GM19468 (cell line): Measurements from ENCODE around the gene ZNF407.

Experiments used
- ATAC-seq: cut with Tn5 transposase; IDR thresholded peaks from one replicate; pipeline ENCODE4 v1.9.1; 2021; ENCODE audit warnings: mild to moderate bottlenecking, moderate library complexity, moderate number of reproducible peaks; ENCODE audit not compliant: unreplicated experiment; ENCODE audit errors: extremely low read depth

ZNF407 gene

GRCh38 chr18:74980669-74981068 is 383.0 kb downstream of the ZNF407 start:
- no peak for ATAC-seq

- no peak for ATAC-seq
Measured at GRCh38 chr18:74981476-74981875, 383.8 kb downstream of the ZNF407 start.

DNA sequence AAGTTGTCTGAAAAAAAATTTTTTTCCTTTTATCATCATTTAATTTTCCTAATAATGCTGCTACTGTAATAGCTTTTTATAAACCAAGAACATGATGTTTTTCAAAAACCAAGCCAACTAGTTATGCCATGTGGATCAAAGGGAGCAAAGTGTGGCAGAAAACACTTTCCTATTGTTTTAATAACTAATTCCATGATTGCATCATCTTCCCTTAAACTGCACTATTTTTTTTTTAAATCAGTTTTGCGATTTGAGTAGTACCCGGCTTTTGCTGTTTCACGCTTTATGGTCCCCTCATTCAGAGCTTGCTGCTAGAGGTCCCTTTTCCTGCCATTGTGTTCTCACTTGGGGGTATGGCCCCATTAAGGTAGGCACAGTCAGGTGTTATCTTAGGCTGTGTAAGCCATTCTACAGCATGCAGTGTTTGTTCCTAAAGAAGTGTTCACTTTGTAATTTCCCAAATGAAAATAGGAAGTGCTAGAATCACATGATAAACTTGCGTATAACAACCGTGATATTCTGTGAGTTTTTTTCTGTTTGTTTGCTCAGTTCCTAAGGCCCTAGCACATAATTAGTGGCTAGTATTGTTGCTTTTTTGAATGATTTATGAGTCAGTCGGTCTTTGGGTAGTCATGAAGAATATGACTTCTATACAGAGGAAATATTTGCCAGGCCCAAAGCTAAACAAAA is 385.4 kb downstream of the ZNF407 start:
- ATAC-seq: no peak

GRCh38 chr18:74989134-74989533 is 391.5 kb downstream of the ZNF407 start:
- ATAC-seq: no peak

DNA sequence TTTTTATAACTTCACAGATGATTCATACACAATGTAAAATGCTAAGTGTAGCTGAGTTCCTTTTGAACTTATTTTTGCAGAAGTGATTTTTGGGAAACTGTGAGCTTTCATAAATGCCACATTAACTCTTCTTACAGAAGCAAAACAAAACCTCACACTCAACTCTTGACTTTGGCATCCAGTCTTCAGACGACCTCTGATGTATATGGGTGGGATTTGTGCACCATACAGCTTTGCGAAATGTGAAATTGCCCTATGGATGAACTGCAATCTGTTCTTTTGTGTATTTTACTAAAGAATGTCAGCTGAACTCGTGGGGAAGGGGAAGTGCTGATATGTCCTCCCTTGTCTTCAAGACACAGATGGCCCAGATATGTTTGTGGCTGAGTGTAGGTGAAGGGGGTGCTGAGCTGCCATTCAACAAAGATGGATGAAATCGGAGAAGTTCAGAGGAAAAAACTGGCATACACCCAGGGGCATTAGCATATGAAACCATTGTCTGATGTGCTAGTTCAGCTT is 393.0 kb downstream of the ZNF407 start:
- ATAC-seq: no peak

DNA sequence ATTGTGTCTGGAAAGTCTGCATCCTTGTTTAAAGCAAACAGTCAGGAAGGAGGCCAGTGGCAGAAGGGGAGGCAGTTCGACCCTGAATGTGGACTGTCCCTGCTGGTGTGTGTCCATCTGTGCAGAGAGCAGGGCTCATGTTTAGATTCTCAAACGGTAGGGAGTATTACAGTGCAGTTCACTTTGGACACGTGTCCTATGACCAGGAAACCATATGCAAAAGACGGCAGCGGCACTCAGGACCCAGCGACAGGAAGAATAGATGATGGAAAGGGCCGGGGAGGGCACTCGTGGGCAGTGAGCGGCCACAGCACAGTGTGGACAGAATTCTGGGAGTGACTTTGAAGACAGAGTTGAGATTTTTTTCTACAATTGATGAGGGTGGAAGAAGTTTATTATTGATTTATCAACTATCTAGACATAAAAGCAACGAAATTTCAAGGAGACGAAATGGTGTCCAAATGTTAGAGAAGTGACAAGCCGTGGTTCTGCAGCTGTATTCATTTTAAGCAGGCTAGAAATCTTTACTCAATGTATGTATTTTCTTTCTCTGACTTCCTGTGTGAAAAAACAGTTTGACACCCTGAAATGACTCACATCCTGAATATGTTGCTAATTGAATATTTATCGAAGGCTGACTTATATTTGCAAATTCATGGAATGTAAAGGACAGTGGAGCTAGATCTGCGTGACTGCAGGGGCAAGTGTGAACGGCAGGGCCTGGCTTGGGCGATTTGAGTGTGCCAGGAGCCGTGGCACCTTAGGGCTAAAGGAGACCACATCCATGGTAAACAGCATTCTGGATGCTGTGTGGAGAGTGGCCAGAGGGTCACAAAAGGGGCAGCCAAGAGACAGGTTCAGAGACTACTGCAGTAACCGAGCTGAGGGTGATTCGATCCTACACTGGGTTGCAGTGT is 397.1 kb downstream of the ZNF407 start:
- peak; percentile 78 for ATAC-seq

DNA sequence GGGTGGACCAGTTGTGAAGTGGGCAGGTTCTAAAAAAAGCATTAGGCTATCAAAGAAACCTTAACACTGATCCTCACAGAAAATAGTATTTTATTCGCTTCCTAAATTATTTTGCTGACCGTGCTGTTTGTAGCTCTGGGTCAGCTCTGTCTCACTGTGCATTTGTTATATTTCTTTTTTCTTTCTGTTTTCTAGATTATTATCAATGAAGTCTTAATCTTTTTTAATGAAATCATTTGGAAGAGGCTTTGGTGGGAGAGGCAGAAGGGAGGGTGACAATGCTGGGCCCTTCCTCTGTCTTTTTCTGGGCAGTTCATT is 397.7 kb downstream of the ZNF407 start:
- no peak for ATAC-seq

GRCh38 chr18:74996055-74996454 is 398.4 kb downstream of the ZNF407 start:
- ATAC-seq: no peak

- ATAC-seq: no peak
Measured at GRCh38 chr18:74996996-74997395, 399.3 kb downstream of the ZNF407 start.

GRCh38 chr18:75000920-75001319 is 403.2 kb downstream of the ZNF407 start:
- no peak for ATAC-seq

- ATAC-seq: no peak
Measured at GRCh38 chr18:75003039-75003438, 405.4 kb downstream of the ZNF407 start.

- ATAC-seq: no peak
Measured at GRCh38 chr18:75003764-75004690, 406.4 kb downstream of the ZNF407 start.

- no peak for ATAC-seq
Measured at GRCh38 chr18:75005626-75006025, 408.0 kb downstream of the ZNF407 start.

- no peak for ATAC-seq
Measured at GRCh38 chr18:75008186-75008585, 410.5 kb downstream of the ZNF407 start.

DNA sequence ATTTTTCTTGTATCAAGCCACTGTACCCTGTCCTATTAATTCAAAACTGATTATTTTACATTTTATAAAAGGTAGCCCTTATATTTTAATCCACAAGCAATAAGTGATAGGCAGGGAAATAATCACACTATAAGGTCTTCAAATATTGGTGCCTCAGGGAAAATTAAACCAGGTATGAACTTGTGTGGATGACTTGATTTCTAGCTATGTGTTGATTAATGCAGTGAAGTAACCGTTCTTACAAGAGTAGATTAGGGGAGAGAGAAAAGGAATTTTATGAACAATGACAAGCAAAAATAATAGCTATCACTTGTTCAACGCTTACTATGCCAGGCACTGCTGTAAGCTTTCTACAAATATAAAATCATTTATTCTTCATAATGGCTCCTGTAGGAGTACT is 411.6 kb downstream of the ZNF407 start:
- ATAC-seq: no peak

GRCh38 chr18:75009878-75010277 is 412.2 kb downstream of the ZNF407 start:
- no peak for ATAC-seq

DNA sequence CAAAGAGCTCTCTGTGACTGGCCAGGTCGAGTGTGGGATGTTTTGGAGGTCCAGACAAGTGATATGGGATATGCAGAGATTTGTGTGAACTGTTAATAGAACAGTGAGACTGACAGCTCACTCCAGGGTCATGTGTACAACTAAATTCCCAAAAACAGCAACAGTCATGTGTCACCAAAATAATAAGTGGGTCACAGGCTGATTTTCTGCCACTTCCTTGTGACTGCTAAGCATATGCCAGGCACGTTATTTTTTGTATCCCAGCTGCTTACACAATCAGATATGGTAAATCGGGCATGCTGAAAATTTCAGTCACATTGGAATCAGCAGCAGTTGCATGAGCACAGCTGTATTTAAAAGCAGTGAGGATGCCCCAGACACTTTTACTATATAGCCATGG is 412.6 kb downstream of the ZNF407 start:
- no peak for ATAC-seq

DNA sequence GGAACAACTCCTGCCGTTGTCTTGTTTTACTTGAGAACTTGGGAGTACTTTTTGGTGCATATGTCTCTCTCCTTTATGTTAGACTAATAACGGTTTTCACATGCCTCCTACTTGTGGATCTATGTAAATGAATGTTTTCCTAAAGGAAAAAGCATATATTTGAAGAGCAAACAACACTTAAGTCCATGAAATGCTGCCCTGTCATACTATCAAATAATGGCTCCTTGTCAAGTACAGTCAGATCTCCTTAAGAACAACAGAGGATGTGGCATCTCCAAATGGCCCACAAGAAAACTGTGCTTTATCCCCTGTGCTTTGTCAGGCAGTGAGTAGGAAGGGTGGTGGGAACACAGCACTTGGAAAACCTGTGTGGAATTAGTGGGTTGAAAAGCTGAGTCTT is 413.0 kb downstream of the ZNF407 start:
- ATAC-seq: no peak

- peak; percentile 54 for ATAC-seq
Measured at GRCh38 chr18:75016025-75016717, 418.5 kb downstream of the ZNF407 start.

DNA sequence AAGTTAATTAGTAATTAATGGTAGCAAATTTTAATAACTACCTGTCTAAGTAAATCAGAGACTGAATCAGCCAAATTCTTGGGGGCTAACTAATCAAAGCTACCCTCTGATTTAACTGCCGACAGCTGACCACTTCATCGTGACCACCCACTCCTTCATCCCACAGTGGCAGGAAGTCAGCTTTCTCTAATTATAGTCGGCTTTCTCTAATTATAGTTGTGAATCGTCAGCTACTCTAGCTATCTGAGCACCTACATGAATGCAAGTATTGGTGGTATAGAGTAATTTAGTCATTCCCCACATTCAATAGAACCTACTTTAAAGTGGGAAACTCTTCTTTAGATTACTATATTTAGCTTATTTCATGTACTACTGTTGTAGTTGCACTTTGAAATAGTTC is 425.8 kb downstream of the ZNF407 start:
- ATAC-seq: no peak
